ENCODE data around the gene LRIT2. TPM values are rescaled to one million over a fixed set of nuclear protein-coding genes. Genes with fewer than 3 reads are reported as not detected.
"Not testable (repeated sequence)": the region's sequence is repeated elsewhere in the genome, so short reads cannot be mapped to it uniquely, and the experiment has no call there.

LRIT2 gene
- total RNA-seq, 4 donors from 2014 or later = not detected

- TF ChIP-seq POLR2A (IDR thresholded peaks at IDR 0.05) = no peak
- TF ChIP-seq, protein P1, sequence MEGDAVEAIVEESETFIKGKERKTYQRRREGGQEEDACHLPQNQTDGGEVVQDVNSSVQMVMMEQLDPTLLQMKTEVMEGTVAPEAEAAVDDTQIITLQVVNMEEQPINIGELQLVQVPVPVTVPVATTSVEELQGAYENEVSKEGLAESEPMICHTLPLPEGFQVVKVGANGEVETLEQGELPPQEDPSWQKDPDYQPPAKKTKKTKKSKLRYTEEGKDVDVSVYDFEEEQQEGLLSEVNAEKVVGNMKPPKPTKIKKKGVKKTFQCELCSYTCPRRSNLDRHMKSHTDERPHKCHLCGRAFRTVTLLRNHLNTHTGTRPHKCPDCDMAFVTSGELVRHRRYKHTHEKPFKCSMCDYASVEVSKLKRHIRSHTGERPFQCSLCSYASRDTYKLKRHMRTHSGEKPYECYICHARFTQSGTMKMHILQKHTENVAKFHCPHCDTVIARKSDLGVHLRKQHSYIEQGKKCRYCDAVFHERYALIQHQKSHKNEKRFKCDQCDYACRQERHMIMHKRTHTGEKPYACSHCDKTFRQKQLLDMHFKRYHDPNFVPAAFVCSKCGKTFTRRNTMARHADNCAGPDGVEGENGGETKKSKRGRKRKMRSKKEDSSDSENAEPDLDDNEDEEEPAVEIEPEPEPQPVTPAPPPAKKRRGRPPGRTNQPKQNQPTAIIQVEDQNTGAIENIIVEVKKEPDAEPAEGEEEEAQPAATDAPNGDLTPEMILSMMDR (IDR thresholded peaks at IDR 0.05) = no peak
- Histone ChIP-seq H3K4me3 (no peak overlapping the region), H3K36me3 (no peaks in the 10 kb centered on the region), H3K27me3 (no peaks in the 10 kb centered on the region), H3K27ac (no peak overlapping the region), H3K4me1 (no peaks in the 10 kb centered on the region), H3K9me3 (no peaks in the 10 kb centered on the region)
- intact Hi-C loops (cut with DNase I; ENCODE audit: low total_unique reads) = no loop called here
- DNase-seq = no peak
These were observed 52.6 kb downstream of the LRIT2 start for GRCh38 chr10:84172467-84173356.

DNA sequence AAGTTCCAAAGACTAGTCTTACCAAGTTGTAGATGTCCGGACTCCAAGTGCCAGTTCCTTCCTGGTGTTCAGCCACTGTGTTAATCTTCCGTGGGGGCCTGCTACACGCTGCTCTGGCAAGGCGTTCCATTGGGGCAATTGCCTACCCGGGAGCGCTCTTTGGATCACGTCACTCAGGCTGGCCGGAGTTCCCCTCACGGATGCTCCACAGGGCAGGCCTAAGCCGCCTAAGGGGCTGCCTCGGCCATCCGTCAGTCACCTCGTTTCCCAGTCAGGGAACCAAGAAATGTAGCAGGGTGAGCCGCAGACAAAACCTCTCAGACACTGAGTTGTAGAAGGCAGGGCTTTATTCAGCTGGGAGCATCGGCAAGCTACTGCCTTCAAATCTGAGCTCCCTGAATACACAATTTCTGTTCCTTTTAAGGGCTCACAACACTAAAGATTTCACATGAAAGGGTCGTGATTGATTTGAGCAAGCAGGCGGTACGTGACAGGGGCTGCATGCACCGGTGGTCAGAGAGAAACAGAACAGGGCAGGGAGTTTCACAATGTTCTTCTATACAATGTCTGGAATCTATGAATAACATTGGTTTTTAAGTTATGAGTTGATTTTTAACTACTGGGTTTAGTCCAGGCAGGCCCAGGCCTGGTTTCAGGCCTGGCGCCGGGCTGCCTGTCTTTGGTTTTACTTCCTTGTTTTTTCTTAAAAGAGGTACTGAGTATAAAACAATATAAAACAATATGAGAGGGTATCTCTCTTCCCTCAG, 53.5 kb downstream of the LRIT2 start:
- H3K27me3 ChIP-seq; H3K9me3 ChIP-seq; H3K4me3 ChIP-seq; H3K27ac ChIP-seq; H3K4me1 ChIP-seq; H3K36me3 ChIP-seq; intact Hi-C loops (cut with DNase I; ENCODE audit: low total_unique reads); DNase-seq: not testable (repeated sequence)

GRCh38 chr10:84171237-84171636, 54.1 kb downstream of the LRIT2 start:
- H3K4me3 ChIP-seq; H3K9me3 ChIP-seq; H3K4me1 ChIP-seq; H3K27me3 ChIP-seq; H3K27ac ChIP-seq; H3K36me3 ChIP-seq; DNase-seq; intact Hi-C loops (cut with DNase I; ENCODE audit: low total_unique reads): not testable (repeated sequence)

Other genes with a start within 250 kb of the LRIT2 start
- gene GHITM, start 86.0 kb downstream of the LRIT2 start, total RNA-seq = 100 to 1,000 TPM in 2 of 4 donors, 10 to 100 TPM in 2; 83.6 to 141 (median 113) TPM
- gene GPR15LG, start 51.7 kb downstream of the LRIT2 start, total RNA-seq = not detected
- gene CDHR1, start 31.0 kb downstream of the LRIT2 start, total RNA-seq = 1 to 10 TPM in 2 of 4 donors, under 1 TPM in 1, not detected in 1; under 0.01 to 1.5 (median 1.0) TPM
- not detected for gene LRIT1, start 16.0 kb upstream of the LRIT2 start, total RNA-seq
- gene RGR, start 19.5 kb upstream of the LRIT2 start, total RNA-seq = not detected
- gene CCSER2, start 103.0 kb upstream of the LRIT2 start, total RNA-seq = 100 to 1,000 TPM in 1 of 4 donors, 10 to 100 TPM in 3; 40.5 to 112 (median 54.0) TPM

Measured in uterus (tissue), 4 donors.